GM18870 (cell line): ENCODE measurements around the gene TNNT1.

Source experiments
- ATAC-seq: cut with Tn5 transposase; IDR thresholded peaks from one replicate; pipeline ENCODE4 v1.9.1; 2021; ENCODE audit warnings: moderate library complexity; ENCODE audit not compliant: unreplicated experiment

Gene TNNT1

GRCh38 chr19:55145232-55145631 is 3.8 kb downstream of the TNNT1 start:
- no peak for ATAC-seq

- no peak for ATAC-seq
Measured at GRCh38 chr19:55141696-55142095, 7.3 kb downstream of the TNNT1 start.

DNA sequence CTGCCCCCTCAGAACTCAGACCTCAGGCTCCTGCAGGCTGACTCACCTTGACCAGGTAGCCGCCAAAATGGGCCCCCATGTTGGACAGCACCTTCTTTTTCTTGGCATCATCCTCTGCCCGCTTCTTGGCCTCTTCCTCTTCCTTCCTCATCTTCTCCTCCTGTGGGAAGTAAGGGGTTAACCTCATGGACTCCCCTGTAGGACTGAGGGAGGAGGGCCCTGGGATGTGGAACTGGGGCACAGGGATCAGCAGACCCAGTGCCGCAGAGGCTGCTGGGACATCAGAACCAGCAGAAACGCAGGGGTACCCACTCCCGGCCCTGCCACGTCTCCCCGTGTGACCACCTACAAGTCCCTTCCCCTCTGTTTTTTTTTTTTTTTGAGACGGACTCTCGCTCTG is 11.1 kb downstream of the TNNT1 start:
- ATAC-seq: no peak

DNA sequence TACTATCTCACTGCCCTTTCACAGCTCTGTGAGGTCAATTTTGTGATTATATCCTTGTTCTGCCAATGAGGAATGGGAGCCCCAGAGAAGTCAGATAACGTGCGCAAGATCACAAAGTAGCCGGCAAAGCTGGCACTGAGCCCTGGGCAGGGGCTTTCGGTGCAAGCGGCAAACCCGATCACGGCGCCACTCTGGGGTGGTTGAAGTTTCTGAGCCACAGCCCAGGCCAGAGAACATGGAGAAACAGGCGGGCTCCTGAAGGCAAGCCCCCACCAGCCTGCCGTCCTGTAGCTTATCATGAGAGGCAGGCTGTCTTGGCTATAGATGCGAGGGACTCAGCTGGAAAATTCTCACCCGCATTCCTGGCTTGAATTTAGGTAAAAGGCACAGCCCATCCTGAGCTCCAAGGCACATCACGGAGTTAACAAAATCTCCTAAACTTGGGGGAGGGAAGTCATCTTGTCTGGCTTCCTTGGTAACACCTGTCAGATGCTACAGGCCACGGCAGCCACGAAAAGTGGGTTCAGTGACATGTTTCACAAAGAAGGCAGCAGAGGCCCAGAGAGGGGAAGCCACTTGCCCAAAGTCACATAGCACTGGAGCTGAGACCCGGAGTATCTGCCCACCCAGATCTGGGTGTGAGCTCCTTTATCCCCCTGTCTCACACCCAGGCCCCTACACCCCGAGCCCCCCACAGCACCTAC is 12.5 kb downstream of the TNNT1 start:
- ATAC-seq: no peak

DNA sequence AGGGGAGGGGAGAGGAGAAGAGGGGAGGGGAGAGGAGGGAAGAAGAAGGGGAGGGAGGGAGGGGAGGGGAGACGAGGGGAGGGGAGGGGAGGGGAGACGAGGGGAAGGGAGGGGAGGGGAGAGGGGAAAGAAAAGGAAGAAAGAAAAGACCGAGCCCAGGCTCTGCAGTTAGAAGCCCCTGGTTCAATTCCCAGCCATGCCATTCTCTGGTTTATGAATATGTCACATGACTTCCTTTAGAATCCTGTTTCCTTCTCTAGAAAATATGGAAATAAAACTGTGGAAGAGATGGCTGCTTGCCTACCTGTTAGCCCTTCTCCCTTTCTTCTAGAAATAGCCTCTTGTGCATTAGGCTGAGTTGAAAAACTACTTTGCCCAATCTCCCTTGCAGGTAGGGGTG is 14.3 kb downstream of the TNNT1 start:
- no peak for ATAC-seq

- ATAC-seq: no peak
Measured at GRCh38 chr19:55133639-55134444, 15.2 kb downstream of the TNNT1 start.

GRCh38 chr19:55132453-55133129 is 16.4 kb downstream of the TNNT1 start:
- ATAC-seq: no peak

- ATAC-seq: no peak
Measured at GRCh38 chr19:55131421-55131820, 17.6 kb downstream of the TNNT1 start.

DNA sequence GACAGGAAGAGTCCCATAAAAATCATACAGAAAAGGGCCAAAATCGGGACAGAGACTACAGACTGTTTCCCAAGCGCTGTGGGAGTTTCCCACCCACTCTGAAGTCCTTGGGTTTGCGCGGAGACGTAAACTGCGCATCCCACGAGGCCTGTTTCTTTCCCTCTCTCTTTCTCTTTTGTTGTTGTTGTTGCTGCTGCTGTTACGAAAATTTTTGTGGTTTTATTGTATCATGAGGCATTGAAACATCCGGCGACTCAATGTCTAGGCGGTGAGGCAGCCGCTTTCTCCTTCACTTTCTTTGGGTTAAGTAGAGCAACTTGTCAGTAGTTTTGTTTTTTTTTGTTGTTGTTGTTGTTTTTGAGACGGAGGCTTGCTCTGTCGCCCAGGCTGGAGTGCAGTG is 30.0 kb downstream of the TNNT1 start:
- ATAC-seq: no peak

- ATAC-seq: no peak
Measured at GRCh38 chr19:55118401-55118991, 30.5 kb downstream of the TNNT1 start.

DNA sequence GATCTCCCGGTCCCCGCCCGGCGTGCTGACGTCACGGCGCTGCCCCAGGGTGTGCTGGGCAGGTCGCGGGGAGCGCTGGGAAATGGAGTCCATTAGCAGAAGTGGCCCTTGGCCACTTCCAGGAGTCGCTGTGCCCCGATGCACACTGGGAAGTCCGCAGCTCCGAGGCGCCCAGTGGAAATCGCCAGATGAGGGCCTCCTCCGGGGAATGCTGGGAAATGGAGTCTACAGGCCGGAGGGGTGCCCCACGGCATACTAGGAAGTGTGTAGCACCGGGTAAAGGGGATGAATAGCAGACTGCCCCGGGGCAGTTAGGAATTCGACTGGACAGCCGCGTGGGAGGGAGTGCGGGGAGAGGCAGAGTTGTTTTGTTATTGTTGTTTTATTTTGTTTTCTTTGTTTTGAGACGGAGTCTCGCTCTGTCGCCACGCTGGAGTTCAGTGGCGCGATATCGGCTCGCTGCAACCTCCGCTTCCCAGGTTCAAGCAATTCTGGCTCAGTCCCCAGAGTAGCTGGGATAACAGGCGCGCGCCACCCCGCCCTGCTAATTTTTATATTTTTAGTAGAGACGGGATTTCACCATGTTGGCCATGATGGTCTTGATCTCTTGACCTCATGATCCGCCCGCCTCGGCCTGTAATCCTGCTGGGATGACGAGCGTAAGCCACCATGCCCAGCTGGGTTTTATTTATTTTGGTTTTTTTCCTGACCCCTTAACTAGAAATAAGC is 31.2 kb downstream of the TNNT1 start:
- ATAC-seq: peak; percentile 82

DNA sequence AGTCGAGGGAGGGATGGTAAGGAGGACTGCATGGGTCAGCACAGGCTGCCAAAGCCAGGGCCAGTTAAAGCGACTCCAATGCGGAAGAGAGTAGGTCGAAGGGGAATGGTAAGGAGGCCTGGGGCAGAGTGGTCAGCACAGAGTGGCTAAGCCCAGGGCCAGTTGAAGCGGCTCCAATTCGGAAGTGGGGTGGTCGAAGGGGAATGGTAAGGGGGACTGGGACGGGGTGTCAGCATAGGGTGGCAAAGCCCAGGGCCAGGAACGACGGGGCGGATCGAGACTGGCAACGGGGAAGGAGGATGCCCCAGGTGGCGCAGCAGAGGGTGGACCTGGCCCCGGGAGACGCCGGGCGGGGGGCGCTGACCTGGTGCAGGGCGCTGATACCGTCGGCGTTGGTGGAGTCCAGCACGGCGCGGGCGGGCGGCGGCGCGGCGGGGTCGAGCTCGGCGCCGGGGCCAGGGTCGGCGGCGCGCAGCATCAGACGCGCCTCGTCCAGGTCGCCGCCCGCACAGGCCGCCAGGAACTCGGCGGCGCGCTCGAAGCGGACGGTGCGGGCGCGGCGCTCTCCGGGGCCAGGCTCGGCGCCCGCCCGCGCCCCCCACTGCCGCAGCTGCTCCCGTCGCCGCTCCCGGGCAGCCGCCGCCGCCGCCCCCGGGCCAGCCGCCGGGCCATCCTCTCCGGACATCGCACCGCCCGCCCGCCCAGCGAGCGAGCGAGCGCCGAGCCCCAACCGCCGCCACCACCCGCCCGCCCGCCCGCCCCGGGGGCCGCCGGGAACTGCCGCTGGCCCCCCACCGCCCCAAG is 31.9 kb downstream of the TNNT1 start, which contains the start of gene PPP1R12C:
Gene PPP1R12C, minus strand, starts transcription at position 779 of the 804 bp plus-strand sequence. Its CDS starts 94 bp downstream, at position 685.
- ATAC-seq: no peak

- ATAC-seq: no peak
Measured at GRCh38 chr19:55116232-55116858, 32.7 kb downstream of the TNNT1 start.

GRCh38 chr19:55115446-55116065 is 33.5 kb downstream of the TNNT1 start:
- no peak for ATAC-seq

DNA sequence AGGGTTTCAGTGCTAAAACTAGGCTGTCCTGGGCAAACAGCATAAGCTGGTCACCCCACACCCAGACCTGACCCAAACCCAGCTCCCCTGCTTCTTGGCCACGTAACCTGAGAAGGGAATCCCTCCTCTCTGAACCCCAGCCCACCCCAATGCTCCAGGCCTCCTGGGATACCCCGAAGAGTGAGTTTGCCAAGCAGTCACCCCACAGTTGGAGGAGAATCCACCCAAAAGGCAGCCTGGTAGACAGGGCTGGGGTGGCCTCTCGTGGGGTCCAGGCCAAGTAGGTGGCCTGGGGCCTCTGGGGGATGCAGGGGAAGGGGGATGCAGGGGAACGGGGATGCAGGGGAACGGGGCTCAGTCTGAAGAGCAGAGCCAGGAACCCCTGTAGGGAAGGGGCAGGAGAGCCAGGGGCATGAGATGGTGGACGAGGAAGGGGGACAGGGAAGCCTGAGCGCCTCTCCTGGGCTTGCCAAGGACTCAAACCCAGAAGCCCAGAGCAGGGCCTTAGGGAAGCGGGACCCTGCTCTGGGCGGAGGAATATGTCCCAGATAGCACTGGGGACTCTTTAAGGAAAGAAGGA is 34.4 kb downstream of the TNNT1 start:
- ATAC-seq: no peak

DNA sequence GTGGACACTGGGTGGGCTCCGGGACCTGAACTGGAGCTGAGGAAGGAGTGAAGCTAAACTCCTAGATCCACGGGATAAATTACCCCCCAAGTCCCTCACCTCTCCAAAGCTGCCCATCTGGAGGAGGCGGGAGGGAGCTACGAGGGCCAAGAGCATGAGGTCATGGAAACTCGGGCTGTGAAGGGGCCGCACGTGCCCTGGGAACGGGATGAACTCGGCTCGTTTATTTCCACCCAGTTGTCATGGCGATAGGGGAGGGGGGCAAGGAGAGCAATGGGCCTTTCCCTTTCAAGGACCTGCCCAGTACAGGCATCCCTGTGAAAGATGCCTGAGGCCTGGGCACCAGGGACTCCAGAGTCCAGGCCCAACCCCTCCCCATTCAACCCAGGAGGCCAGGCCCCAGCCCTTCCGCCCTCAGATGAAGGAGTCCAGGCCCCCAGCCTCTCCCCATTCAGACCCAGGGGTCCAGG is 35.4 kb downstream of the TNNT1 start:
- no peak for ATAC-seq

DNA sequence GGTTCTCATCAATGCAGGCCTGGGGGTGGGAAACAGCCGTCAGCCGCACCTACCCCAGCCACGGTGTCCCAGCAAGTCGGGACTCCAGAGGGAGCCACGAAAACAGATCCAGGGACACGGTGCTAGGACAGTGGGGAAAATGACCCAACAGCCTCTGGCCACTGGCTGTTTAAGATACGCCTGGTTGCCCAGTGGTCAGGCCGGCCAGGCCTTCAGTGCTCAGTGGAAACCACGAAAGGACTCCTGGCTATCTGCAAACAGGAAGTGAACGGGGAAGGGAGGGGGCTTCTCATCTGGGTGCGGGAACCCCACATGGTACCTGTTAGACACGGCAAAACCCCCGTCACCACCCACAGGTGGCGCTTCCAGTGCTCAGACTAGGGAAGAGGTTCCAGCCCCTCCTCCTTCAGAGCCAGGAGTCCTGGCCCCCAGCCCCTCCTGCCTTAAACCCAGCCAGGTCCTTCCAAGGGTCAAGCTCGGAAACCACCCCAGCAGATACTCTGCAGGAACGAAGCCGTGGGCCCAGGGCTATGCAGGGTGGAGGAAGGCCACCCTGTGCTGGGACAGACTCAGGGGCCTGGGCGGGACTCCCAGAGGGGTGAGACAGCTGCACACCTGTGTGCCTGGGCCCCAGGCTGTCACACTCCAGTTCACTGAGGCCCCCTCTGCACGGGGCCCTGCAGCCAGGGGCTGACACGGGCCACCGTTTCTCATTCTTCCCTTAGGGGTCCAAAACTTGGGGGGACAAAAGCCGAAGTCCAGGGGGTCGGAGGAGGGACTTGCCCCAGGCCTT is 36.0 kb downstream of the TNNT1 start:
- ATAC-seq: no peak
